KG1 (cell line): ENCODE measurements around the gene SPTLC3.

Experiments used
- DNase-seq: peaks from one replicate; lab custom pipeline; 2025; lab: John Stamatoyannopoulos, UW

The SPTLC3 gene

GRCh38 chr20:13186043-13186774 is 177.4 kb downstream of the SPTLC3 start:
- no peak for DNase-seq

GRCh38 chr20:13187899-13188298 is 179.1 kb downstream of the SPTLC3 start:
- DNase-seq: no peak

- DNase-seq: no peak
Measured at GRCh38 chr20:13199279-13199678, 190.5 kb downstream of the SPTLC3 start.

- no peak for DNase-seq
Measured at GRCh38 chr20:13200767-13201500, 192.2 kb downstream of the SPTLC3 start.

- no peak for DNase-seq
Measured at GRCh38 chr20:13202565-13202964, 193.8 kb downstream of the SPTLC3 start.

- no peak for DNase-seq
Measured at GRCh38 chr20:13205425-13205824, 196.7 kb downstream of the SPTLC3 start.

- DNase-seq: no peak
Measured at GRCh38 chr20:13205848-13206434, 197.2 kb downstream of the SPTLC3 start.

GRCh38 chr20:13207016-13207415 is 198.2 kb downstream of the SPTLC3 start:
- no peak for DNase-seq

GRCh38 chr20:13211956-13212618 is 203.3 kb downstream of the SPTLC3 start:
- no peak for DNase-seq

- no peak for DNase-seq
Measured at GRCh38 chr20:13212750-13213149, 204.0 kb downstream of the SPTLC3 start.

GRCh38 chr20:13213335-13213734 is 204.6 kb downstream of the SPTLC3 start:
- DNase-seq: no peak

GRCh38 chr20:13216533-13216932 is 207.8 kb downstream of the SPTLC3 start:
- no peak for DNase-seq
